HG03175 (cell line): ENCODE data around the gene SMPDL3B.

Source experiments
- ATAC-seq: cut with Tn5 transposase; IDR thresholded peaks from one replicate; pipeline ENCODE4 v1.9.1; 2021; ENCODE audit warnings: mild to moderate bottlenecking, moderate library complexity; ENCODE audit not compliant: unreplicated experiment

Gene SMPDL3B

DNA sequence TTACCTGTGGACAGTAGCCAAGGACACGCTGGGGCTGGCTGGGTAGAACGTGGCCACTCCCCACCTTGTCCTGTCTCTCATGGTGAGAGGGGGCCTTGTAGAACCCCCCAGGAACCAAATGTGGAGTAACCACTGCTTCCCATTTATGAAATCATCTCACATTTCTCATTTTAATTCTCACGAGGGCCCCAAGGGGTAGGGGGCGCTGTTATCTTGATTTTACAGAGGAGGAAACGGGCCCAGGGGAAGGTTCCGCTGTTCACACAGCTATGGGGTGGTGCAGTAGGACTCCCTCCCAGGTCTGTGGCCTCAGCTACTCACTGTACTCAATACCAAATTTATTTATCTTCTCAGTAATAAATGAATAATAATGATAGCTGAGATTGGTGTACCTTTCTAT, 5.5 kb downstream of the SMPDL3B start:
- ATAC-seq: no peak

DNA sequence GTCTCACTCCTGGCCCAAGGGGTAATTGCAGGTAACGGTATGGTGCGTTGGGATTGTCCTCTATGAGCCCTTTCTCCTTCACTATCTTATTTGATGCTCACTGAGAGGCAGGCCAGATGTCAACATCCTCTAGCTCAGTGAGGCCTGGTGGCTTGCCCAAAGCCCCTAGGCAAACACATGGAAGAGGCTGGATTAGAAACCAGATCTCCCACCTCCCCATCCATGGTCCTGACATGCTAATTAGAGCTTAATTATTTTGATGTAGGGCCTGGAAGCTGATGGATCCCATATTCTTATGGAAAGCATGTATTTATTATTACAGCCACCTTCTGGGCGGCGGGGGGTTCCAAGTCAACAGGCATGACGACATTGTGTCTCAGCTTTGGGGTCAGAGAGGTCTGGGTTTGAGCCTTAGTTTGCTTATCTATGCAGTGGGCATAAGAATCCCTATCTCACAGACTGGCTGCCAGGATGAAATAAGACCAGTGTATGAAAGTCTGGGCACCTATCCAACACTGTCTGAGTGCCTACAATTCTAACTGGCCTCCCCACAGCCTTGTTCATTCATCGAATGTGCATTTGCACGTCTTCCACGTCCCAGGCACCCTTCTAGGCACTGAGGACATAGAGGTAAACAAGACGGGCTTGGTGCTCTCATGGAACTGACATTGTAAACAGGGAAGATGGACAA, 6.2 kb downstream of the SMPDL3B start:
- ATAC-seq: no peak

DNA sequence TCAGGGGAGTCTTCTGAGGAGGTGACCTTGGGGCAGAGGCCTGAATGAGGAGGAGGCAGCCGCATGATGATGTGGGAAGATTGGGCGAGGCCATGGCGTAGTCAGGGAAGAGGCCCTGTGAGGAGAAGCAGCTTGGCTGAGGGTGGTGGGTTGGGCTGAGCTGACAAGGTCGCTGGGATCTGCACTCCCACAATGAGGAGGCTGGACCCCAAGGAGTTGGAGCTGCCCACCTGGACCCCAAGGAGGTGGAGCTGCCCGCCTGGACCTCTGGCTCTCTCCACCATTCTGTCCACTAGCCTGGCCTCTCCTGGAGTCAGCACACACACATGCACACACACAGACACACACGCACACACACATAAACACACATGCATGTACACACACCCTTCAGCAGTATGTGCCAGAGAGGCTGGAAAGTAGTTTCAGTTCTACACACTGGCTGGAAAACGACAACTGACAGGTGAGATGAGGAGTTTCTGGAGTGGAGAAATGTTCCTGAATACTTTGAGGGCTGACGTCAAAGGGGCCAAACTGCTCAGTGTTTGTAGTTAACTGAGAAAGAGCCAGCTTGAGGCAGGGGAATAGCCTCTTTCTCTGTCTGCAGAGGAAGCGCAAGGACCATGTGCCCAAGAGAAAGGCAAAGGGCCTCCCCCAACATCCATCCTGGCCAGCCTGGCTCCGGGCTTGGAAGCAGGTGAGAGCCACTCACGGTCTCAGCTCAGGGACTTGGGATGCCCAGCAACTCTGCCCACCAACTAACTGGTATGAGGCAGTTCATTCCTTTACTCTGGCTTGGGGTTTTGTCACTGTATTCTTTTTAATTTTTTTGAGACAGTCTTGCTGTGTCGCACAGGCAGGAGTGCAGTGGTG, 7.1 kb downstream of the SMPDL3B start:
- no peak for ATAC-seq

DNA sequence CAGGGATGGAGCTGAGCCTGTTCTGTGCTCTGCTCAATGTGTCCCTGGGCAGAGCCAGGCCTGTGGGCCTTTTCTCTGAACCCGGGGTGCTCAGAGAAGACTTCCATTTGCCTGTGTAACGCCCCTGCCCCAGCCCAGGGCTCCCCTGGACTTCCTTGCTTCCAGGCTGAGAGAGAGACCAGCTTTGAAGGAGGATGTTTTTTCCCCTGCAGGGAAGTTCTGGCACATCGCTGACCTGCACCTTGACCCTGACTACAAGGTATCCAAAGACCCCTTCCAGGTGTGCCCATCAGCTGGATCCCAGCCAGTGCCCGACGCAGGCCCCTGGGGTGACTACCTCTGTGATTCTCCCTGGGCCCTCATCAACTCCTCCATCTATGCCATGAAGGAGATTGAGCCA, 10.2 kb downstream of the SMPDL3B start:
- no peak for ATAC-seq

DNA sequence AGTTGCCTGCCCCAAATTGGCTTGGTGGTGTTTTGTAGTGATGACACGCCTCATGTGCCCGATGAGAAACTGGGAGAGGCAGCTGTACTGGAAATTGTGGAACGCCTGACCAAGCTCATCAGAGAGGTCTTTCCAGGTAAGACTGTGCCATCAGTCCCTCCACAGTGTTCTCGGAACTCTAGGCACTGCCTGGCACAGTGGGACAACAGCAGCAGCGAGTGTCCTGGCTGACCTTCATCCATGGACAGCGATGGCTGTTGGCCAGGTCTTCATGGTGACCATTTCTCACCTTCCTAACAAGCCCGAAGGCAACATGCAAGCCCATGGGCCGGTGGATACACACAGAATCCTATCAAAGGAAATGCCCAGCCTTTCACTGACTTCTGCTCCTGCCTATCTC, 14.2 kb downstream of the SMPDL3B start:
- no peak for ATAC-seq

DNA sequence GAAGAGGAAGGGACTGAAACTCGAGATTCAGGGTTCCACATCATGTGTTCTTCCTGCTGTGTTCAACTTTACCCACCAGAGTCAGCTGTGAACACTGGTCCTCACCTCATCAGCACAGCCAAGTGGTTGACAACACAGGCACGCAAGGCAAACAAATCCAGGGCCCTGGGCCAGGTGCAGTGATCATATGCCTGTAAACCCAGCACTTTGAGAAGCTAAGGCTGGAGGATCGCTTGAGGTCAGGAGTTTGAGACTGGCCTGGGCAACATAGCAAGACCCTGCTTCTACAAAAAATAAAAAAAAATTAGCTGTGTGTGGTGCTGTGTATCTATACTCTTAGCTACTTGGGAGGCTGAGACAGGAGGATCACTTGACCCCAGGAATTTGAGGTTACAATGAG, 16.6 kb downstream of the SMPDL3B start:
- no peak for ATAC-seq

DNA sequence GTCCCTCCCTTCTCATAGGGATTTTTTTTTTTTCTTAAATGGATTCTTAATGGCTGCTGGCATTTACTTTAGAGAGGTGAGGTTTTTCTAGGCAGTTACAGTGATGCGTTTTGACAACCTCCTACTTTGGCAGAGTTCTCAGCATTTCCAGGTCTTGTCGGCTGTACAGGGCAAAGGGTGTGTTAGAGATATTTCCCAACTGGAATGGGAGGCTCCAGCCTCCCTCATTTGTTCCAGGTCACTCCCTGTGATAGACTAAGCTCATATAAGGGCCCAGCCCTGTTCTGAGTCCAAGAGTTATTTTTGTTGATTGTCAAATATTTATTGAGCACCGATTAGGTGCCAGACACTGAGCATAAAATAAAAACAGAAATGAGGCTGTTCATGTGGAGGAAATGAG, 17.3 kb downstream of the SMPDL3B start:
- no peak for ATAC-seq

DNA sequence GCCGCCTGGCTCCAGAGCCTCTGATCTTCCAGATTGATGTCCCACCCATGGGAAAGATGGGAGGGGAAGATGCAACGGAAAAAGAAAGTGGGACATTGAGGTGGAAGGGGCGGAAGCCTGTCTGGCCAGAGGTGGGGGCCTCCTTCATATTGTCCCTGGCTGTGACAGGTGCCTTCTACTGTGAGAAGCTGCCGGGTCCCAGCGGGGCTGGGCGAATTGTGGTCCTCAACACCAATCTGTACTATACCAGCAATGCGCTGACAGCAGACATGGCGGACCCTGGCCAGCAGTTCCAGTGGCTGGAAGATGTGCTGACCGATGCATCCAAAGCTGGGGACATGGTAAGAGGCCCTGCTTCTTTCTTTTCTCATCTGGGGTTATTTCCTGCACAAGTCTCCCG, 19.4 kb downstream of the SMPDL3B start:
- ATAC-seq: no peak

DNA sequence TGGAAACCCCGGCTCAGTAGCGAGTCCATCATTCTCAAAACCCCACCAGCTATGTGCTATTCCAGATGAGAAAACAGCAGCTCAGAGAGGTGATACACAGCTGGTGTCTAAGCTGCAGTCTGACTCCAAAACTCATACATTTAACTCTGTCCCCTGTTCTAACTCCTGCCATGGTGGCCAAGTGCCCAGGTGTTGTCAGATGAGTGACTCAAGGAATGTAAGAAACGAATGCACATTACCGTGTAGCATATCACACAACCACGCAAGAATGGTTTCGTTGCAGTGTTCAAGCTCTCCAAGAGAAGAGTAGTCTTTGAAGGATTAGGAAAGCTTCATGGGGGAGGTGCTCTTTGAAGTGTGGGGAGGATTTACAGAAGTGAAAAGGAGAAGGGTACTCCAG, 20.3 kb downstream of the SMPDL3B start:
- ATAC-seq: no peak

DNA sequence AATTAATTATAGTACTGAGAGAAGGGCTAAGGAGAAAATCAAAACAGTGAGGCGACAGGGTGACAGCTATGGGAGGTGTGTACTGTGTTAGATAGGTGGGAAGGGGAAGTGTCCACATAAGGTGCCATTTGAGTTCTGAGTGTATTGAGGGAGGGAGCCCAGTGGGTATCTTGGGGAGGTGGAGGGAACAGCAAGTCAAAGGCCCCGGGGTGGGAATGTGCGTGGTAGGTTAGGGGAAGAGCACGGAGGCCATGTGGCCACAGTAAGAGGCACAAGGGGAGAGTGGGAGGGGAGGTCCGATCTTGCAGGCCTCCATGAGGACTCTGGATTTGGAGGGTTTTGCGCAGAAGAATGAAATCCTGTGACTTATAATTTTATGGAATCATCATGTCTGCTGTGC, 22.0 kb downstream of the SMPDL3B start:
- no peak for ATAC-seq

DNA sequence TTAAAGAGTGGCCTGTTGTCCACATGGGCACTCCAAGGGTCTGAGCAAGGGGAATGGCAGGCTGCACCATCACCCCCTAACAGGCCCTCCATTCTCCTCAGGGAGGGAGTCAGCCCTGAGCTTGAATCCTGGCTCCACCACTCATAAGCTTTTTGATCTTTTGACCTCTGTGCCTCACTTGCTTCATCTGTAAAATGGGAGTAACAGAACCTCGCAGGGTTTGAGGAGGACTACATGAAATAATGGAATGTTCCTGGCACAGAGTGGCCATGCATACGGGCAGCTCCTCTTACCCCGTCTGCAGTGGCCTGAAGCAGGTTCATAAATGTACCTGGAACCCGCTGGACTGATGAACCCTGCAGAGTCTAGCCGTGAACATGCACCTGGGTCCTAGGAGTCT, 22.9 kb downstream of the SMPDL3B start:
- ATAC-seq: no peak

DNA sequence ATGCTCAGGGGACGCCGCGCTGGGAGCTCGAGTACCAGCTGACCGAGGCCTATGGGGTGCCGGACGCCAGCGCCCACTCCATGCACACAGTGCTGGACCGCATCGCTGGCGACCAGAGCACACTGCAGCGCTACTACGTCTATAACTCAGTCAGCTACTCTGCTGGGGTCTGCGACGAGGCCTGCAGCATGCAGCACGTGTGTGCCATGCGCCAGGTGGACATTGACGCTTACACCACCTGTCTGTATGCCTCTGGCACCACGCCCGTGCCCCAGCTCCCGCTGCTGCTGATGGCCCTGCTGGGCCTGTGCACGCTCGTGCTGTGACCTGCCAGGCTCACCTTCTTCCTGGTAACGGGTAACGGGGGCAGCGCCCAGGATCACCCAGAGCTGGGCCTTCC, 23.7 kb downstream of the SMPDL3B start:
- ATAC-seq: no peak

DNA sequence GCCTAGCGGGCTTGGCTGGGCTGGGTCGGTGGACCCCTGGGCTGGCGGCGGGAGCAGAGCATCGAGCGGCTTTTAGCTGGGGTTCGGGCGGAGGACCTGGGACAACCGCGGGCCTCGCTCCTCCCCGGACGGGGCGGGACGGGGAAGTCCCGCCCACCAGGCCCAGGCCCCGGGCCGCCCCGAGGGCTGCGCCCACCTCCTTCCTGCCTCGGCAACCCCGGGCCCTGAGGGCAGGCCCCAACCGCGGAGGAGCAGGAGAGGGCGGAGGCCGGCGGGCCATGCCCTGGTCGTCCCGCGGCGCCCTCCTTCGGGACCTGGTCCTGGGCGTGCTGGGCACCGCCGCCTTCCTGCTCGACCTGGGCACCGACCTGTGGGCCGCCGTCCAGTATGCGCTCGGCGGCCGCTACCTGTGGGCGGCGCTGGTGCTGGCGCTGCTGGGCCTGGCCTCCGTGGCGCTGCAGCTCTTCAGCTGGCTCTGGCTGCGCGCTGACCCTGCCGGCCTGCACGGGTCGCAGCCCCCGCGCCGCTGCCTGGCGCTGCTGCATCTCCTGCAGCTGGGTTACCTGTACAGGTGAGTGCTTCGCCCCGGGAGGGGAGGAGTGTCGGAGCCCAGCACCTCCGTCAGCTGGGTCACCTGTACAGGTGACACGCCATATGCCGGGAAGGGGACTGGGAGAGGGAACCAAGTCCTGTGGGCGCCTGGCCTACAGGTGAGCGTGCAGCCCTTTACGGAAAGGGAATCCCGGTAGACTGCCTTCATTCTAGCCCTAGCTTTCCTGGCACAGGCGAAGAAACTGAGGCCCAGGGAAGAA, 25.2 kb downstream of the SMPDL3B start, which contains the start of gene XKR8:
Gene XKR8, plus strand, starts transcription at position 182 of the 812 bp plus-strand sequence. Its CDS starts 97 bp downstream, at position 279.
- ATAC-seq: peak; percentile 86

DNA sequence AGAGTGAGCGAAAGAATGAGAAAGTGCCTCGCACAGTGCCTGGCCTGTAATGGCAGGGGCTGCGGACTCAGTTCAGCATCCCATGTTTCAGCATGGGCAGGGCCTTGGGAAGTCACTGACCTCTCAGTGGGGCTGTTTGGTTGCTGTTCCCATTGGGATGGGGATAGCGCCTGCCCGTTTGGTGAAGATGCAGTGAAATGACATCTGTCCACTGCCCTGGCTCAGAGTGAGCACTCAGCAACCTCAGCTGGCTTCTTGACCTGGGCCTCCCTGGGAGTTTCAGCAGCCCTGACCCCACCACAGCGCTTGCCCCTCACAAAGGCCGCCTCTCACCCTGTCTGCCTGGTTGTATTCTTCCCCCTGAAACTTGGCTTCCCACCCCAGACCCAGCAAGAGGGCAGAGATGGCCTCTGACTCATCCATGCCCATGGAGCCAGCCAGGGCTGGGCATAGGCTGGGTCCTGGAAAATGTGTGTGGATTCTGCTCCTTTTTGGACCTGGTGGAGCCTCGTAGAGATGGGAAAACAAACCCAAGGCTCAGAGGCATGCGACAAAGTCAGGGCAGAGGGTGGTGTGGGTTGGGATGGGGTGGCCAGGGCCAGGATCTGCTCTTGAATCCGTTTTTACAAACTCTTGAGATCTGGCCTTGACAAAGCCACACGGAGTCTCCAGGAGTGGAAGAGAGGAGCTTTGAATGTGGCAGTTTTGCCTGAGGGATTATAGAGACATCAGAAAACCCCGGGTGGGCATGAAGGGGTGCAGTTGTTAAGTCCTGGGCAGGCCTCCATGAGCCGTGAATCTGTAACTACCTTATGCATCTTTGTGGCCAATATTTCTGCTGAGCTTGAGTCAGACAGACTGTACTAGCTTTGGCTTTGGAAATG, 26.2 kb downstream of the SMPDL3B start:
- ATAC-seq: no peak

DNA sequence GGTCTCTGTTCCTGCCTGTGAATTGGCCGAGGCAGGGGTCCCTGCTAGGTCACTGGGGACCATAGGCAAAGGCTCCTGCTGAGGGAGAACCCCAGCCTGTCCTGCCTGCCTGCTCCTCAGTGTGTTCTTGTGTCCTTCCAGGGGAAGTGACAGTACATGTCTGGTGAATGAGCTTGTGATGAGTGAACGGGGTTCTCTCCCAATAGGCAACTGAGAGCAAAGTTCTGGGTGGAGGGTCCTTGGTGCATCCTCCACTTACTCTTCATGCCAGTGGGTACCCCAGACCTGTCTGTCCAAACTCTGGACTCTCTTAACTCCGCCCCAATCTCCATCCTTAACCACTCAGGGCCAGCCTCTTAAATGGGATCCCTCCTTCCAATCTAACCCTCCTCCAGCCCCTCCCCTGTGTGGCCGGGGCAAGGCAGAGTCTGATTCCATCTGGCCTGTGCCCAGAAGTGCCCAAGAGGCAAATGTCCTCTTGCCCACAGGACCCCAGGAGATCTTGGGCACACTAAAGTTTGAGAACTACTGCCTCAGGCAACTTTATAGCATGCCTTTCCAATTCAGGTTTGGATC, 26.9 kb downstream of the SMPDL3B start:
- no peak for ATAC-seq

DNA sequence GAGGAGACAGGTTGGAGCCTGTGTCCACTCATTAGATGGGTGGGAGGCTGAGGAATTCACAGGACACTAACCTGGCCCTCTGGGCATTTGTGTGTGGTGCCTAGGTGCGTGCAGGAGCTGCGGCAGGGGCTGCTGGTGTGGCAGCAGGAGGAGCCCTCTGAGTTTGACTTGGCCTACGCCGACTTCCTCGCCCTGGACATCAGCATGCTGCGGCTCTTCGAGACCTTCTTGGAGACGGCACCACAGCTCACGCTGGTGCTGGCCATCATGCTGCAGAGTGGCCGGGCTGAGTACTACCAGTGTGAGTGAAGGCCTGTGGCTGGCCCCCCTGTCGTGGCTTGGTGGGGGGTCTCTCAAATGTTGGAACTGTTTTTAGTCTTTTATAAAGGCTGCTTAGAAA, 28.6 kb downstream of the SMPDL3B start:
- no peak for ATAC-seq

DNA sequence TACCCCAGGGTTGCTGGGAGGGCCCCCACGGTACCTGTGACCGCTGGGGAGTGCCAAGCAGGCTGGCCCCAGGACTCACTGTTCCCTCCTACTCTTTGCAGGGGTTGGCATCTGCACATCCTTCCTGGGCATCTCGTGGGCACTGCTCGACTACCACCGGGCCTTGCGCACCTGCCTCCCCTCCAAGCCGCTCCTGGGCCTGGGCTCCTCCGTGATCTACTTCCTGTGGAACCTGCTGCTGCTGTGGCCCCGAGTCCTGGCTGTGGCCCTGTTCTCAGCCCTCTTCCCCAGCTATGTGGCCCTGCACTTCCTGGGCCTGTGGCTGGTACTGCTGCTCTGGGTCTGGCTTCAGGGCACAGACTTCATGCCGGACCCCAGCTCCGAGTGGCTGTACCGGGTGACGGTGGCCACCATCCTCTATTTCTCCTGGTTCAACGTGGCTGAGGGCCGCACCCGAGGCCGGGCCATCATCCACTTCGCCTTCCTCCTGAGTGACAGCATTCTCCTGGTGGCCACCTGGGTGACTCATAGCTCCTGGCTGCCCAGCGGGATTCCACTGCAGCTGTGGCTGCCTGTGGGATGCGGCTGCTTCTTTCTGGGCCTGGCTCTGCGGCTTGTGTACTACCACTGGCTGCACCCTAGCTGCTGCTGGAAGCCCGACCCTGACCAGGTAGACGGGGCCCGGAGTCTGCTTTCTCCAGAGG, 31.8 kb downstream of the SMPDL3B start:
- ATAC-seq: no peak

DNA sequence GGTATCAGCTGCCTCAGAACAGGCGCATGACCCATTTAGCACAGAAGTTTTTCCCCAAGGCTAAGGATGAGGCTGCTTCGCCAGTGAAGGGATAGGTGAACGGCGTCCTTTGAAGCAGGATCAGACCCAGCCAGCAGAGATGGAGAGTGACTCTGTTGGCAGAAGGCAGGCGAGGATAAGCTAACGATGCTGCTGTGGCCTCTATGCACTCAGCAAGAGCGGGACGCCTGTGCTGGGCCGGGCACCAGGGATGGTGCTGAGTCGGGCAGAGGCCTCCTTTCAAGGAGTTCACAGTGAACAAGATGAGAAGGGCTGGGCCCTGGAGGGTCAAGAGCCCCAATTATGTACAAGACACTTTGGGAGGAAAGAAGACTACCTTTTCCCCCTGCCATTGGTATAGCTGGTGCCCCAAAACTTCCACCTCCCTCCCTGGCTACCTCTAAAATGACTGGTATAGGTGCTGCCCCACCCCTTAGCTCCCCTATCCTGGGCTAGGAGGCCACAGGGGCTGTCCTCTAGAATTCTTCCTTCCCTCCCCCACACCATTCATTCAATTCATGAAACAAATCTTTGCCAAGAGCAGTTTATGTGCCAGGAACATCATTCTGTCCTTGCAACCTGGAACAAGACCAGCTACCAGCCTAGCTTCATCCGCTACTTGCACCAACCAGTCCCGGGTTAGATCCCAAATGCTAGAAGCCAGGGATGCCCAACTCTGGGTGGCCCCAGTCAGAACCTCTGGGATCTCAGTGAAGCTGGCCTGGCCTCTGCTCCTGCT, 32.5 kb downstream of the SMPDL3B start:
- no peak for ATAC-seq
